ENCODE results near the gene SDHAF4.
"Not testable (repeated sequence)": the region's sequence is repeated elsewhere in the genome, so short reads cannot be mapped to it uniquely, and the experiment has no call there.

The SDHAF4 gene

DNA sequence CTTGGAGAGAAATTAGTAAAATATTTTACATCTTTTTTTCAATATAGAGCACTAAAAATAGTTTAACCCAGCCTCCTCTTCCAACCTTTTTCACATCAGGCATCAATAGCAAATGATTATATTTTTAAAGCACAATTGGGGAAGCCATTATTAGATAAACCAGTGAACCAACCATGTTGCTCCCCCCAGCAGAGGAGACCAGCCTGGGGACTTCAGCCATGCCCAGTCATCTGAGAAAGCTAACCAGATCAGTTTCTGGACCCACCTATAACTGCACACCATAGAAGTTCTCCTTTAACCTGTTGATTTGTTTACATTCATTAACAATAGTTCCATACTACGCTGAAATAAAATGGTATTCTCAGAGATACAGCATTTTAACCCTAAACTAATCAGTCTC is 13.8 kb upstream of the SDHAF4 start:
- Mint-ChIP-seq H3K4me3 (no peak overlapping the region), H3K27me3 (no peaks in the 10 kb centered on the region)
- ATAC-seq (ENCODE audit: low read depth), result no peak

DNA sequence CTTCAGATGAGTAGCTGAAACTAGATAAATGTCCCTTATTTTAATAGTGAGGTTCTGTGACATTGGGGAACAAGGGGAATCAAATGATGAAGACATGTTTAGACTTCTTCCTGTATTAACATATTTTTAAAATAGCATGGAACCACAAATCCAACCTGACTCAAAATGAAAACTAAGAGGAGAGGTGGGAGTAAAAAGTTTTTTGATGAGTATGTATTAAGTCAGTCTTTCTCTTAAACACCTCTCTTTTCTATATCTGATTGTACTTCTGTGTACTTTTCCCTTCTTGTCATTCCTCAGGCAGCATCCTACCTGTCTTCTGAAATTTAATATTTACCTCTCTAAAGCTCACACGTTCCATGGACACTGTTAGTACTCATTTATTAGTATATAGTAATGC is 8.7 kb upstream of the SDHAF4 start:
- Mint-ChIP-seq H3K36me3 (peaks cover 5% of the 10 kb centered on the region), H3K27me3 (no peaks in the 10 kb centered on the region), H3K27ac (no peak overlapping the region), H3K4me1 (no peaks in the 10 kb centered on the region), H3K9me3 (no peaks in the 10 kb centered on the region), H3K4me3 (no peak overlapping the region)
- ATAC-seq (ENCODE audit: low read depth), result no peak
- DNase-seq (ENCODE audit: low spot score in 2 of 2), result no peak

More for the DNA sequence above, 13.8 kb upstream of the SDHAF4 start:
- no peak overlapping the region for H3K27ac Mint-ChIP-seq
- no peaks in the 10 kb centered on the region for H3K9me3 Mint-ChIP-seq
- no peaks in the 10 kb centered on the region for H3K4me1 Mint-ChIP-seq
- no peak for DNase-seq (ENCODE audit: low spot score in 2 of 2)
- peaks cover 9% of the 10 kb centered on the region for H3K36me3 Mint-ChIP-seq

DNA sequence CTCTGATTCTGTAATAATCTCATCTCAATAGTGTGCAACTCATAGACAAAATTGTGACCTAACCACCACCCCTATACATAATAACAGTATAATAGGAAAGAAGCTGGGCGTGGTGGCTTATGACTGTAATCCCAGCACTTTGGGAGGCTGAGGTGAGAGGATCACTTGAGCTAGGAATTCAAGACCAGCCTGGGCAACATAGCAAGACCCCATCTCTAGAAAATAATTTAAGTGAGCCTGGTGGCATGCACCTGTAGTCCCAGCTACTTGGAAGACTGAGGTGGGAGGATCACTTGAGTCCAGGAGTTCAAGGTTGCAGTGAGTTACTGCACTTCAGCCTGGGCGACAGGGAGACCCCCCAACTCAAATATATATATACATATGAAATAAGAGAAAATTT is 4.3 kb upstream of the SDHAF4 start:
- not testable (repeated sequence) for H3K27me3 Mint-ChIP-seq; H3K4me1 Mint-ChIP-seq; DNase-seq (ENCODE audit: low spot score in 2 of 2); H3K4me3 Mint-ChIP-seq; H3K36me3 Mint-ChIP-seq; ATAC-seq (ENCODE audit: low read depth); H3K27ac Mint-ChIP-seq; H3K9me3 Mint-ChIP-seq

DNA sequence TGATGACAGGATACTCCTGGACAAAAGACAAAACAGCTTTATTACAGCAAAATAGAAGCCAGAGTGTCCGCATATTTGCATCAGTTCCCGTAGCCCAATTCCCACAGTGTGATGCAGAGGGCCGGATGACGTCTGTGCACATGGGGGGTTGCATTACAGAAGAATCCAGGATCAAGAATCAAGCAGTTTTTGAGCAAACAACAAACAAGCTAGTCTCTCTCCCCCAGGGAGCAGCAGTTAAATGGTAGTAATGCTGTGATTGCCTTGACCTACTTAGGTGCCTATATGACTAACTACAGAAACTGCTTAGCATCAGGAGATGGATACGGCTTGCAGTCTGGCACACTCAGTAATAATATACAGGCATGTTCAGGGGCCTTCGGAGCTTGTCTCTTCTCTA is 3.2 kb upstream of the SDHAF4 start:
- Mint-ChIP-seq H3K27ac (no peak overlapping the region), H3K4me1 (peaks cover 7% of the 10 kb centered on the region), H3K4me3 (no peak overlapping the region), H3K9me3 (no peaks in the 10 kb centered on the region), H3K36me3 (peaks cover 1% of the 10 kb centered on the region), H3K27me3 (no peaks in the 10 kb centered on the region)
- DNase-seq (ENCODE audit: low spot score in 2 of 2), result no peak
- no peak for ATAC-seq (ENCODE audit: low read depth)

DNA sequence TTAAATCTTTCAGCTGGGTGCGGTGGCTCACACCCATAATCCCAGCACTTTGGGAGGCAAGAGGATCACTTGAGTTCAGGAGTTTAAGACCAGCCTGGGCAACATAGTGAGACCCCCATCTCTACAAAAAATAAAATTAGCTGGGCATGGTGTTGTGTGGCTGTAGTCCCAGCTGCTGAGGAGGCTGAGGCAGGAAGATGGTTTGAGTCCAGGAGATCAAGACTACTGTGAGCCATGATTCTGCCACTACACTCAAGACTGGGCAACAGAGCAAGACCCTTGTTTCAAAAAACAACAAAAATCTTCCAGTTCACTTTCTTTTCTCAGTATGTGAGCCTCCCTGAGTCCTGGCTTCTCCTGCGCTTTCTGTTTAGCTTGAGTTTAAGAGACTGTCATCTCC is 7.9 kb downstream of the SDHAF4 start:
- peaks cover 13% of the 10 kb centered on the region for H3K36me3 Mint-ChIP-seq
- H3K4me1 Mint-ChIP-seq, result peaks cover 8% of the 10 kb centered on the region
- DNase-seq (ENCODE audit: low spot score in 2 of 2), result no peak
- H3K27me3 Mint-ChIP-seq, result no peaks in the 10 kb centered on the region
- H3K9me3 Mint-ChIP-seq, result peaks cover under 1% of the 10 kb centered on the region
- no peak overlapping the region for H3K4me3 Mint-ChIP-seq
- no peak overlapping the region for H3K27ac Mint-ChIP-seq
- ATAC-seq (ENCODE audit: low read depth), result no peak

DNA sequence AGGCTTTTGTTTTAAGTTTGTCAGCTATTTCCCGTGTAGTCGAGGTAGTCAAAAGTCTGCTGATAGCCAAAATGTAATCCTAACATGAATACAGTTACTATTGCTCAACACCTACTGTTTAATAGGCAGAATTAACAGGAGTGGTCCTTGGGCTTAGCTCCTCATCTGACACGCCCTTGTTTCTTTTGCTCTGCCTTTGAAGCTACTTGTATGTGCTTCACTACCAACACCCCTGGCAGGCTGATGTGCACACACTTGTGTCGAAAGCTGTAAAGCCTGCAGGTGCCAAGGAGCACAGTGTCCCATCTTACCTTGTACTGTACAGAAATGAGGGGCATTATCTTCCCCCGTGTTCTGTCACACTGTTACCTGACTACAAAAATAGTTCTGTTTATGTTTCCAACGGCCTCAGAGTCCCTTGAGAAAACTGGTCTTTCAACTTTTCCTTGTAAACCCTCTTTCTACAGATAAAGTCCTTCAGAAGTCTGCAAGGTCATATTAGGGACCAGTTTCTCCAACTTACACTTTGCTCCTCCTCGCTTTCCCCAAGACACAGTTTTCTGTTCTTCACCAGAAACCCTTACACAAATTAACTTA is 9.3 kb downstream of the SDHAF4 start:
- Mint-ChIP-seq H3K4me3 (no peak overlapping the region), H3K4me1 (peaks cover 5% of the 10 kb centered on the region), H3K27me3 (no peaks in the 10 kb centered on the region), H3K9me3 (no peaks in the 10 kb centered on the region), H3K27ac (no peak overlapping the region), H3K36me3 (peaks cover 14% of the 10 kb centered on the region)
- ATAC-seq (ENCODE audit: low read depth), result no peak
- no peak for DNase-seq (ENCODE audit: low spot score in 2 of 2)

DNA sequence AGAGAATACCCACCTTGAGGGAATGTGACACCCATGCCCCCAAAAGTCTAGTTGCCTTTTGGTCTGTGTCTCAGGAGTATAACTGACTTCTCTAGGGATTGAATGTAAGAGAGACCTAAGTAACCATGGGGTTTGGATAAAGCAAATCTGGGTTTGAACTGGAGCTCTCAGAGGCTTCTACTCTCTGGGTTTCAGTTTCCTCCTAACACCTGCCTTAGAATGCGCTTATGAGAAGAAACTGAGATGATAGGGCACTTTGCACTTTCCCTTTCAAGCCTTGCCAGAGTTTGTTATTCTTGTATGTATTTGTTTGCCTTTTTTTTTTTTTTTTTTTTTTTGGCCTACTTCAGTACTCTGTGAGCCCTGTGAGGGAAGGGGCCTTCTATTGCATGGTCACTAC is 19.4 kb downstream of the SDHAF4 start:
- H3K27me3 Mint-ChIP-seq, result no peaks in the 10 kb centered on the region
- no peaks in the 10 kb centered on the region for H3K9me3 Mint-ChIP-seq
- DNase-seq (ENCODE audit: low spot score in 2 of 2) (no peak), ATAC-seq (ENCODE audit: low read depth) (no peak)
- H3K36me3 Mint-ChIP-seq, result peaks cover 26% of the 10 kb centered on the region
- no peak overlapping the region for H3K27ac Mint-ChIP-seq
- H3K4me3 Mint-ChIP-seq, result no peak overlapping the region
- no peaks in the 10 kb centered on the region for H3K4me1 Mint-ChIP-seq

DNA sequence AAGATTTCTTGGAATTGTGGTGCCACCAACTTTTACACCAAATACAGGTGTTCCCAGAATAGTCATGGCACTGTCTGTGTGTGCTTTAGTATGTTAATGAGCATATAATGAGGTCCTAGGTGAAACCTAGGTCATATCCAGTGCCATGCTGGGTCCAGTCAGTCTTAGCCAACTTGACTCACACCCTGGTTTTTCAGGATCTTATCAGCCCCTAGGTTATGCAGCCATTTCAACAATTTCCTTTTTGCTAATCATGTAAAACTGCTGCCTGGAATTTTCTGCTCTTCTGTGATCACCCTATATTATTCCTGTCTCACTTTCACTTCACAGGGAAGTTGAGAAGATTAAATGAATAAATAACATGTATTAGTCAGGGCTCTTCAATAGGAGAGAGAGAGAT is 23.7 kb downstream of the SDHAF4 start:
- Mint-ChIP-seq H3K4me3 (no peak overlapping the region), H3K4me1 (no peaks in the 10 kb centered on the region), H3K27me3 (no peaks in the 10 kb centered on the region), H3K36me3 (peaks cover 15% of the 10 kb centered on the region), H3K9me3 (no peaks in the 10 kb centered on the region), H3K27ac (no peak overlapping the region)
- DNase-seq (ENCODE audit: low spot score in 2 of 2) (no peak), ATAC-seq (ENCODE audit: low read depth) (no peak)

DNA sequence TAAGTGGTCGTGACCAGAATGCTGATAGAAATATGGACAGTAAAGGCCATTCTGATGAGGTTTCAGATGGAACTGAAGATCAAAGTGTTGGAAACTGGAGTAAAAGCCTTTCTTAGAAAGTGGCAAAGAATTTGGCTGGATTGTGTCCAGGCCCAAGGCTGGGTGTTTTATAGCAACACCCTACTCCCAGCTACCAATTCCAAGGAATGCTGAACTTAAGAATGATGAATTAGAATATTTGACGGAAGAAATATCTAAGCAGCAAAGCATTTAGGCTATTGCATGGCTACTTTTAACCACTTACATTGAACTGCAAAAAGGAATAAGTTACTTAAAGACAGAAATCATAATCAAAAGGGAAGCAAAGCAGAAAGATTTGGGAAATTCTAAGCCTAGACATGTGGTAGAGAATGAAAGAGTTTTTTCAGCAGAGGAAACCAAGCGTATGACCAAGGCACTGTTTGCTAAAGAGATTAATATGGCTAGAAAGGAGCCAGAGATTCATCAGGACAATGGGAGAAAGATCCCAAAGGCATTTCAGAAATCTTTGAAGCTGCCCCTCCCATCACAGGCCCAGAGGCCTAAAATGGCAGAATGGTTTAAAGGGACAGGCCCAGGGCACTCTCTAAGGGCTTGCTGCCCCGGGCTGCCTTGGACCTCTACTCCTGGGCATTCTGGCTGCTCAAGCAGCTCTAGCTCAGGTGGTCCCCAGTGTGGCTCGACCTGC is 25.8 kb downstream of the SDHAF4 start:
- no peak overlapping the region for H3K4me3 Mint-ChIP-seq
- no peaks in the 10 kb centered on the region for H3K27me3 Mint-ChIP-seq
- no peaks in the 10 kb centered on the region for H3K9me3 Mint-ChIP-seq
- no peak overlapping the region for H3K27ac Mint-ChIP-seq
- H3K4me1 Mint-ChIP-seq, result no peaks in the 10 kb centered on the region
- ATAC-seq (ENCODE audit: low read depth), result no peak
- peaks cover 11% of the 10 kb centered on the region for H3K36me3 Mint-ChIP-seq
- no peak for DNase-seq (ENCODE audit: low spot score in 2 of 2)

DNA sequence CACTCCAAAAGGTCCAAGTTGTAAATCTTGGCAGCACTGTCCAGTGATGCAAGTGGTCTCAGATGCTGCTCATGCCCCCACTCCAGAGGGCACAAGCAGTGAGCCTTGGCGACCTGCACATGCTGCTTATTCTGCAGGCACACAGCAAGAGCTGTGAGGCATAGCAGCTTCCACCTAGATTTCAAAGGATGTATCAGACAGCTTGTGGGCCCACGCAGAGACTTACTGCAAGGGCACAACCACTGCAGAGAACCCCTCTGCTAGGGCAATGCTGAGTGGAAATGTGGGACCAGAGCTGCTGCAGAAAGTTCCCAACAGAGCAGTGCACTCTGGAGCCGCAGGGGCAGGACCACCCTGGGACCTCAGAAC is 26.4 kb downstream of the SDHAF4 start:
- Mint-ChIP-seq H3K27ac (no peak overlapping the region), H3K4me3 (no peak overlapping the region), H3K27me3 (no peaks in the 10 kb centered on the region), H3K4me1 (no peaks in the 10 kb centered on the region), H3K9me3 (no peaks in the 10 kb centered on the region), H3K36me3 (peaks cover 11% of the 10 kb centered on the region)
- ATAC-seq (ENCODE audit: low read depth), result no peak
- DNase-seq (ENCODE audit: low spot score in 2 of 2), result no peak

DNA sequence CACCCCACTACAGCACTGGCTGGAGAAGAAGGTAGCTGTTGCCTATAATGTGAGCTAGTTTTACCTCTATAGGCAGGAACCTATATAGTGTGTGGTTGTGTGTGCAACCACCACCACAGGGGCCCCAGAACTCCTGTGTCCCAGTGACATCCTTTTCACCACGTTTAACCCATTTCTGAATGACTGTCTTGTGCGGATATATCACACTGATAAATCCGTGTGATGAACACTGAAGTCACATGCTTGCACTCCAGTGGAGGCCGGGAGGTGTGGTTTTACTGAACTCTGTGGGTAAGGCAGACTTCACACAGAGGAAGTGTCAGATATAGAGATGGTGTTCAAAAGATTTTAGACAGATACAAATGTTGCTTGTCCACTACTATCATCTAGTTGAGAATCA is 32.5 kb downstream of the SDHAF4 start:
- peaks cover 10% of the 10 kb centered on the region for H3K36me3 Mint-ChIP-seq
- DNase-seq (ENCODE audit: low spot score in 2 of 2) (no peak), ATAC-seq (ENCODE audit: low read depth) (no peak)
- H3K4me3 Mint-ChIP-seq, result no peak overlapping the region
- H3K9me3 Mint-ChIP-seq, result peaks cover 7% of the 10 kb centered on the region
- no peak overlapping the region for H3K27ac Mint-ChIP-seq
- H3K27me3 Mint-ChIP-seq, result peaks cover 4% of the 10 kb centered on the region
- H3K4me1 Mint-ChIP-seq, result no peaks in the 10 kb centered on the region

DNA sequence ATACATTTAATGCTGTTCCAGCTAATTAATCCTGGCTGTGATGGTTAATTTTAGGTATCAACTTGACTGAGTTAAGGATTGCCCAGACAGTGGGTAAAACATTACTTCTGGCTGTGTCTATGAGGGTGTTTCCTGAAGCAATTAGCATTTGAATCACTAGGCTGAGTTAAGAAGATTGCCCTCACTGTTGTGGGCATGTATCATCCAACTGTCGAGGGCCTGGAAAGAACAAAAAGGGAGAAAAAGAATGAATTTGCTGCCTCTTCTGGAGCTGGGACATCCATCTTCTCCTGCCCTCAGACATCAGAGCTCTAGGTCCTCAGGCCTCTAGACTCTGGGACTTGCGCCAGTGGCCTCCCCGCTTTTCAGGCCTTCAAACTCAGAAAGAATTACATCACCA is 34.3 kb downstream of the SDHAF4 start:
- no peak overlapping the region for H3K27ac Mint-ChIP-seq
- no peaks in the 10 kb centered on the region for H3K4me1 Mint-ChIP-seq
- DNase-seq (ENCODE audit: low spot score in 2 of 2) (no peak), ATAC-seq (ENCODE audit: low read depth) (no peak)
- peaks cover 5% of the 10 kb centered on the region for H3K27me3 Mint-ChIP-seq
- peaks cover 11% of the 10 kb centered on the region for H3K9me3 Mint-ChIP-seq
- peaks cover 13% of the 10 kb centered on the region for H3K36me3 Mint-ChIP-seq
- H3K4me3 Mint-ChIP-seq, result no peak overlapping the region

DNA sequence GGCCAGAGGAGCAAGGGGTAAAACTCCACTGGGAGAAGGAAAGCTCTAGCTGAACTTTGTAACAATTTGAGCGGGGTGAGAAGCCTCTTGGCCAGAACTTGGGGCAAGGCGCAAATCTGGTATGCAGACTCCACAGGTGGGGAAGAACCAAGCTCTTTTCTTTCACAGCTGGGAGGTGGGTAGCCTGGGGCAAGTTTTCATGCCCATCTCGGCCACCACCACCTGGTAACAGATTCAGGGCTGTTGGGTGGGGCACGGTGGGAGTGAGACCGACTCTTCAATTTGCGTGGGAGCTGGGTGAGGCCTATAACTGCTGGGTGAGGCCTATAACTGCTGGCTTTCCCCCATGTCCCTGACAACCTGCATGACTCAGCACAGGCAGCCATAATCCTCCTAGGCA is 37.5 kb downstream of the SDHAF4 start:
- Mint-ChIP-seq H3K4me3 (no peak overlapping the region), H3K27me3 (peaks cover 5% of the 10 kb centered on the region), H3K27ac (no peak overlapping the region), H3K4me1 (peaks cover 2% of the 10 kb centered on the region), H3K36me3 (peaks cover 9% of the 10 kb centered on the region), H3K9me3 (peaks cover 13% of the 10 kb centered on the region)
- no peak for DNase-seq (ENCODE audit: low spot score in 2 of 2)
- ATAC-seq (ENCODE audit: low read depth), result no peak

DNA sequence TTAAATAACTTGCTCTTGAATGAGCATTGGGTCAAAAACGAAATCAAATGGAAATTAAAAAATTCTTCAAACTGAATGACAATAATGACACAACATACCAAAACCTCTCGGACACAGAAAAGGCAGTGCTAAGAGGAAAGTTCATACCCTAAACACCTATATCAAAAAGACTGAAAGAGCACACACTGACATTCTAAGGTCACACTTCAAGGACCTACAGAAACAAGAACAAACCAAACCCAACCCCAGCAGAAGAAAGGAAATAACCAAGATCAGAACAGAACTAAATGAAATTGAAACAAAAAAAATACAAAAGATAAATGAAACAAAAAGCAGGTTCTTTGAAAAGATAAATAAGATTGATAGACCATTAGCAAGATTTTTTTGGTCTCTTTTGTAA is 40.6 kb downstream of the SDHAF4 start:
- peaks cover 13% of the 10 kb centered on the region for H3K9me3 Mint-ChIP-seq
- H3K36me3 Mint-ChIP-seq; DNase-seq (ENCODE audit: low spot score in 2 of 2); ATAC-seq (ENCODE audit: low read depth); H3K27me3 Mint-ChIP-seq; H3K4me3 Mint-ChIP-seq; H3K4me1 Mint-ChIP-seq; H3K27ac Mint-ChIP-seq: not testable (repeated sequence)

DNA sequence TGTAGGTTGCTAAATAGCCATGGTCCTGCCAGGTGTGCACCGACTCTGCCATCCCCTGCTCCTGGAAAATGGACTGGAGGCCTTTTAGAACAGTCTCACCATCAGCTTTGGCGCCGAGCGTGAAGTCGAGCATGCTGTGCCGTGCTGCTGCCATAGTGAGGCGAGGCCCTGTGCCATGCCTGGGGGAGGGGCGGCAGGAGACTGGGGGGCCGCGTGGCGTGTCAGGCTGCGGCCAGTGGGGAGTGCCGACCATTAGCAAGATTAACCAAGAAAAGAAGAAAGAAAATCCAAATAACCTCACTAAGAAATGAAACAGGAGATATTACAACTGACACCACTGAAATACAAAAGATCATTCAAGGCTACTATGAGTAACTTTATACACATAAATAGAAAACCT is 42.5 kb downstream of the SDHAF4 start:
- not testable (repeated sequence) for H3K9me3 Mint-ChIP-seq; H3K4me3 Mint-ChIP-seq; H3K36me3 Mint-ChIP-seq; H3K4me1 Mint-ChIP-seq; H3K27ac Mint-ChIP-seq; DNase-seq (ENCODE audit: low spot score in 2 of 2); H3K27me3 Mint-ChIP-seq; ATAC-seq (ENCODE audit: low read depth)

Measured in memory B cell (primary cell).